Brain microvascular endothelial cell (primary cell): Measurements from ENCODE around the gene DNAI2.

Experiments used
- DNase-seq: peaks from one replicate; pipeline ENCODE4 v3.0.0-alpha.2; 2020
- H3K27ac ChIP-seq: fragments of 250-450 bp; sonication (Bioruptor Pico); 2 replicates; pipeline ENCODE4 v1.5.1; 2020; ENCODE audit warnings: mild to moderate bottlenecking, moderate library complexity
- H3K27me3 ChIP-seq: fragments of 250-450 bp; sonication (Bioruptor Pico); replicated peaks from 2 replicates; pipeline ENCODE4 v1.5.1; 2020; ENCODE audit warnings: mild to moderate bottlenecking
- H3K36me3 ChIP-seq: fragments of 250-450 bp; sonication (Bioruptor Pico); replicated peaks from 2 replicates; pipeline ENCODE4 v1.5.1; 2020; ENCODE audit warnings: mild to moderate bottlenecking
- H3K4me3 ChIP-seq: 2 replicates; pipeline ENCODE4 v1.5.1; 2011; ENCODE audit warnings: low read depth, mild to moderate bottlenecking, control low read depth, low read length, moderate library complexity
- CTCF ChIP-seq: IDR thresholded peaks from 2 replicates; pipeline ENCODE4 v1.5.1; 2011; ENCODE audit warnings: low read depth, mild to moderate bottlenecking, moderate library complexity, low read length, control low read depth, inconsistent platforms; ENCODE audit errors: missing control alignments
- in situ Hi-C: cut with HindIII; loops from 2 replicates; pipeline ENCODE4 v1.10.0; 2017; ENCODE audit warnings: low sequenced_read_pairs, low pct_ligation_motif_present

The DNAI2 gene

DNA sequence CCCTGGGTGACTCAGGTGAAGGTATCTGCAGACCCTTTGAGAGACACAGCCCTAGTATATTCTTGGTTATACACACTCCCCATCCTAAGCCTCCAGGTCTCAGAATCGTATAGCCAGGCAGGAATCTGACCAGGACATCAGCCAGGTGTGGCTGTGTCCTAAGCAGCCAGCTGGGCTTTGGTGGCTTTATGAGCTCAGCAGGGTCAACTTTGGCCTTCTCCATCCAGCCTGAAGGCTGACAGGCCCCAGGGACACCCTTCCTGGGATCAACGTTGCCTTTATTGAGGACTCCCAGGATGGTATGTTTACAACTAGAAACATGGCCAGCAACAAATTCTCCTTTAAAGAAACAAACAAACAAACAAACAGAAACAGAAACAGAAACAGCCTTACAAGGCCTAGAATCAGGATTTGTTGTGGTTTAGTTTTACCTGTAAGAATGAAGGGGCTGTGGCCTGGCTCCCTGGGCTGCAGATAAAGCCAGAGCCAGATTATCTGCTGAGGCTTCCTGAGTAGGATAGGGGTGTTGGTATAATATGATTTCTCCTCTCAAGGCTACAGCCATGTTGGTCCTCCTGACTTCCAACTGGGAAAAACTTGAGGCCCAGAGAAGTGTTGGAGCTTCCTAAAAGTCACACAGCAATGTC lies 60.5 kb downstream of the DNAI2 start:
- DNase-seq, result peak; percentile 3
- no peak for TF ChIP-seq CTCF
- Histone ChIP-seq H3K27me3 (no peaks in the 10 kb centered on the region), H3K4me3 (no peak overlapping the region), H3K27ac (no peak overlapping the region), H3K36me3 (no peaks in the 10 kb centered on the region)
- in situ Hi-C loops, result no loop called here

DNA sequence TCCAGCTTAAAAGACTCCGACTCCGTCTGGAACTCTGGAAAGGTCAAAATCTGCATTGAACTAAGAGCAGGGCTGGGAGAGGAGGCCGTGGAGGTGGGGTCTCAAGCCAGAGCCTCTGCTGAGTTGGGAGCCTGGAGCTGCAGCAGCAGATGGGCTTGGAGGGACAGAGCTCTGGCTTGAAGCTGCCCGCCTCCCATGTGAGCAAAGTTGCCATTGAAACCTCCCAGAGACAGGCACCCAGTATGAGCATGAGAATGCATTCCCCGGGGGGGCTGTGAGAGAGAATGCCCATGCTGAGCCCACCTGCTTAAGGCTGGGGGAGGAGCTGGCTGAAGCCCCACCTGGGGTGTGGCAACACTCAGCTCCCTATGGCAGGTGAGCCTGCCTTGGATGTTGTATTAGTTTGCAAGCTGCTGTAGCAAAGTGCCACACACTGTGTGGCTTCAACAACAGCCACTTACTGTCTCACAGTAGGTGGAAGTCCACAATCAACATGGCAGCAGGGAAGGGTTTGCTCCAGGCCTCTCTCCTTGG lies 61.6 kb downstream of the DNAI2 start:
- H3K27me3 ChIP-seq, result no peaks in the 10 kb centered on the region
- H3K36me3 ChIP-seq, result no peaks in the 10 kb centered on the region
- no peak for TF ChIP-seq CTCF
- no peak overlapping the region for H3K4me3 ChIP-seq
- H3K27ac ChIP-seq, result no peak overlapping the region
- in situ Hi-C loops, result no loop called here
- DNase-seq, result no peak

DNA sequence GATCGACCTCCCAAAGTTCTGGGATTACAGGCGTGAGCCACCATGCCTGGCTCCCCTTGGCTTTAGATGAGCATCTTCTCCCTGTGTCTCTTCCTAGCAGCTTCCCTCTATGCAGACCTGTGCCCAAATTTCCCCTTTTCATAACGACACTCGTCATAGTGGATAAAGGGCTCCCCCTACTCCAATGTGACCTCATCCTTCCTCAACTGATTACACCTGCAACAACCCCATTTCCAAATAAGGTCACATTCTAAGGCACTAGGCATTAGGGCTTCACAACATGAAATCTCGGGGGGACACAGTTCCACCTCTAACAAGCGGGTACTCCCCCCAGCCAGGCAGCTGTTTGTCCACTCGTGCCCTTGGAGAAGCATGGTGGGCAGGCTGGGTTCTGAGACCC lies 62.3 kb downstream of the DNAI2 start:
- Histone ChIP-seq H3K4me3 (no peak overlapping the region), H3K27me3 (no peaks in the 10 kb centered on the region), H3K36me3 (no peaks in the 10 kb centered on the region), H3K27ac (no peak overlapping the region)
- no peak for TF ChIP-seq CTCF
- no peak for DNase-seq
- in situ Hi-C loops, result no loop called here

- TF ChIP-seq CTCF, result no peak
- in situ Hi-C loops, result no loop called here
- no peaks in the 10 kb centered on the region for H3K27me3 ChIP-seq
- DNase-seq, result no peak
- no peak overlapping the region for H3K4me3 ChIP-seq
- H3K27ac ChIP-seq, result no peak overlapping the region
- H3K36me3 ChIP-seq, result no peaks in the 10 kb centered on the region
Measured at GRCh38 chr17:74337834-74338500, 63.9 kb downstream of the DNAI2 start.

DNA sequence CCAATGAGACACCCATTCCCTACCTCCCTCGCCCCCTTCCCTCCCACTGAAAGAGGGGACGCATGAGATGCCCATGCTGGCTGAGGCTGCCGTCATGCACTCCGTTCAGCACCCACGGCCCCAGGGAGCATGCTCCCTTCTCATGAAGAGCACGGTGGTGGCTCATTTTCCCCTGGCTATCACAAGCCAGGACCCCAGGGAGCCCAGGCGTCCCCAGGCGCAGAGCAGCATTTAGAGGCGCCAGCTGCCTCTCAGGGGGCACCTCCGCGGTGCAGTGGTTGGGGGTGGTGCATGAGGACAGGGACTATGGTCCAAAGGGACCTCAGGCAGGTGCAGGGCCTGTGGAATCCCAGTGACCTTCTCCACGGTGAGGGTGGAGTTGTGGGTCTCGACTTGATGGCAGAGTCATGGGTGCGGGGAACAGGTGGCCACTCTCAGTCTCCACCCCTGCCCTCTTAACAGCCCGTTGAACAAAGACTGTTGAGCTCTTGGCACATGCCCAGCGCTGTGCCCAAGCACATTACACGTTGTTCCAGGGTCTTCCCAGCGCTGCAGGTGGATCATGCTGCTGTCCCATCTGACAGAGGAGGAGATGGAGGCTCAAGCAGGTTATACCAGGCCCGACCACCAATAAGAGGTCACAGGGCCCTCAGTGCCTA lies 65.6 kb downstream of the DNAI2 start:
- in situ Hi-C loops, result no loop called here
- Histone ChIP-seq H3K36me3 (no peaks in the 10 kb centered on the region), H3K27me3 (no peaks in the 10 kb centered on the region), H3K4me3 (no peak overlapping the region), H3K27ac (no peak overlapping the region)
- no peak for DNase-seq
- TF ChIP-seq CTCF, result no peak
